ENCODE results near the gene SOX2.

Gene SOX2

DNA sequence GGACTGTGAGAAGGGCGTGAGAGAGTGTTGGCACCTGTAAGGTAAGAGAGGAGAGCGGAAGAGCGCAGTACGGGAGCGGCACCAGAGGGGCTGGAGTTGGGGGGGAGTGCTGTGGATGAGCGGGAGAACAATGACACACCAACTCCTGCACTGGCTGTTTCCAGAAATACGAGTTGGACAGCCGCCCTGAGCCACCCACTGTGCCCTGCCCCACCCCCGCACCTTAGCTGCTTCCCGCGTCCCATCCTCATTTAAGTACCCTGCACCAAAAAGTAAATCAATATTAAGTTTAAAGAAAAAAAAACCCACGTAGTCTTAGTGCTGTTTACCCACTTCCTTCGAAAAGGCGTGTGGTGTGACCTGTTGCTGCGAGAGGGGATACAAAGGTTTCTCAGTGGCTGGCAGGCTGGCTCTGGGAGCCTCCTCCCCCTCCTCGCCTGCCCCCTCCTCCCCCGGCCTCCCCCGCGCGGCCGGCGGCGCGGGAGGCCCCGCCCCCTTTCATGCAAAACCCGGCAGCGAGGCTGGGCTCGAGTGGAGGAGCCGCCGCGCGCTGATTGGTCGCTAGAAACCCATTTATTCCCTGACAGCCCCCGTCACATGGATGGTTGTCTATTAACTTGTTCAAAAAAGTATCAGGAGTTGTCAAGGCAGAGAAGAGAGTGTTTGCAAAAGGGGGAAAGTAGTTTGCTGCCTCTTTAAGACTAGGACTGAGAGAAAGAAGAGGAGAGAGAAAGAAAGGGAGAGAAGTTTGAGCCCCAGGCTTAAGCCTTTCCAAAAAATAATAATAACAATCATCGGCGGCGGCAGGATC is at the start of gene SOX2:
TSS of gene SOX2 (plus strand) at position 601 of the 811 bp plus-strand sequence. CDS start 436 bp downstream, outside the sequence.
- no peak for DNase-seq (ENCODE audit: low read depth)

DNA sequence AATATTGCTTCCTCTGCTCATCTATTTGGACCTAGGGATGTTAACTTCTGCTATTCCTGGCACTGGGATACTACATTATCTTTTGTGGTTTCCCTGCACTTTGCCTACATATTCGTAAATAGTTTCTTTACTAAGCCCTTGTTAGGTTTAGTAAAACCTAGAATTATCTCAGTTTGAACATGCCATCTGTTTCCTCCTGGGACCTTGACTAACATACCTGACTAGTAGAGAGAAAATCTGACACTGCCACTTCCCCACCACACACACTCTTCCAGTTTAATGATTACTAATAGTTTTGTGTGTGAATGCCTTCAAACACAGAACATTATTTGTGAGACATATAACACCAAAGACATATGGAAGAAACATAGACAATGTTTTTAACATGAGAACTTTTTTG is 28.2 kb upstream of the SOX2 start:
- DNase-seq (ENCODE audit: low read depth) = no peak

DNA sequence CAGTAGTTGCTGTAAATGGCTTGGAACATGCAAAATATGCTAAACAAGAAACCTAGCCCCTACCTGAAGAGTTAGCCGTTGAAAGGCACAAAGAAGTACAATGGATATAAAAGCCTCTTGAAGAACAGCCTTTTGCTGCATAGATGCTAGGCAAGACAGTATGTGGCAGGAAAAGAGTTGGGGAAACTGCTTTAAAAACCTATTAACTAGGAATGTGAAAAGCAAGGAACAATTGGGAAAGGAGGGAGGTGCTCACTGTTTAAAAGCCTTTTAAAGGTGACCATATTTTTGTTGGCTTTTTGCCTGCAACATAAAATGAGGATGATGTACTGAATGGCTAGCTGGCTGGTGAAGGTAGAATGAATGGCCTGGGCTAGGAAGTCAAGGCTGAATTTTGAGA is 24.5 kb upstream of the SOX2 start:
- no peak for DNase-seq (ENCODE audit: low read depth)

DNA sequence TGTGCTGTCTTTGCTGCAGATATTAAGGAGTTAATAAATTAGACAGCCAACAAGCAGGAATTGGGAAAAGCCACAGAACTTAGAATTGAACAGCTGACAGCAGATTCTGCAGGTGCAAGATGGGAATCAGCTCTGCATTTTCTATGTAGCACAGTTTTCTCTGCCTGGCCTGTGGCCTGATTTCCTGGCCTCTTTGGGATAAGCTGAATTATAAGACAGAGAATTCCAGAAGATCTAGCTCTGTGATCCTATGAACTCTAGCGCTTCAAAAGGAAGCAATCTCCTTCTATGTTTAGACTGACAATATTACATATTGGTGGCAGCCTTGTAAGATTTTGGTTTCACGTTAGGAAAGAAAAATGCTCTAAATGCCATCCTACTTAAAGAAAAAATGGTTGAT is 24.0 kb upstream of the SOX2 start:
- no peak for DNase-seq (ENCODE audit: low read depth)

DNA sequence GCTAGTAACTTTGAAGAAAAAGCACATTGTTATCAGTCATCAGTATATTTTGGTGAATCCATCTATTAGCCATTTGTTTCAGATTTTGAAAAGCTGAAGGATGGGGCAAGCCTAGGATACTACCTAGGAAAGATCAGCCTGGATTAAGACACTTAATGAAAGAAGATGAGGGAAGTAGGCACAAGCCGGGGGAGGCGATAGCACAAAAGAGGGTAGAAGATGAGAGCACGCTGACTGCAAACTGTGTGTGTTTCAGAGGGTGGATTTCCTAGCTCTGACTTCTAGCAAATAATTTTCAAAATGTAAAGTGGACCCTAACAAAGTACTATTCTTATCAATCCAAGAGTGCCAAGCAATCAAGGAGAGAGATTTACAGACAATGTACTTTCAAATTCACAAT is 22.2 kb upstream of the SOX2 start:
- no peak for DNase-seq (ENCODE audit: low read depth)

DNA sequence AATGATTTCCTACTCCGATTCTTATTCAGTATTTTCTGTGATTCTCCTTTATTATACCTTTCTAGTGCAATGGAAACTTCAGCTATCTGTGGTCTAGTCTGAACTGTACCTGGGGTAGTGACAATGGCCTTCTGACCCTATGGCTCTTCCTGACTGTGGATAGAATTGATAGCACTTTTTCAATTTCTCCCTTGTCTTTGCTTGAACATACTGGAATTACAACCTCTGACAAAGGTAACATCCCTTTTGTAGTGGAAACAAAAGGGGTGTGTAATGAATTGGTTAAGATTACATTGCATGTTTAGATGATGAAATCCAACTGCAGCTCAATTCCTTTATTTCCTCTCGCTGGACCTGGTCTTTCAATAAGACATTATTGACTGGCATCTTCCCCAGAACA is 21.0 kb upstream of the SOX2 start:
- no peak for DNase-seq (ENCODE audit: low read depth)

DNA sequence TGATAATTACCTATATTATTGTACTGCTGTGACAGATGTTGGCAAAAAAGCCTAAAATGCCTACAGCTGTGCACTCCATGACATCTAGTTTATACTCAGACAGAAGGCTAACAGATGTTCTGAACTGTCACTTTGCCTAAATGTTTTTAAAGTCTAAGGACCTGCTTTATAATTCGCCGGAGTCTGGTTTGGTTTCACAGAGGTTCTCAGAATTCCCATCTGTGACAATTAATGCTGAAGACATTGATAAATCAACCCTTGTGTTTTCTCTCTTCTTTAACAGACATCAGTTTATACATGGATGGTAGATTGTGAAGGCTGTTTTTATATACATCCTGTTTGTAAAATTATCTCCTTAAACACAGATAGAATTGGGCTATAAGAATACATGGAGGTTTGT is 19.8 kb upstream of the SOX2 start:
- no peak for DNase-seq (ENCODE audit: low read depth)

DNA sequence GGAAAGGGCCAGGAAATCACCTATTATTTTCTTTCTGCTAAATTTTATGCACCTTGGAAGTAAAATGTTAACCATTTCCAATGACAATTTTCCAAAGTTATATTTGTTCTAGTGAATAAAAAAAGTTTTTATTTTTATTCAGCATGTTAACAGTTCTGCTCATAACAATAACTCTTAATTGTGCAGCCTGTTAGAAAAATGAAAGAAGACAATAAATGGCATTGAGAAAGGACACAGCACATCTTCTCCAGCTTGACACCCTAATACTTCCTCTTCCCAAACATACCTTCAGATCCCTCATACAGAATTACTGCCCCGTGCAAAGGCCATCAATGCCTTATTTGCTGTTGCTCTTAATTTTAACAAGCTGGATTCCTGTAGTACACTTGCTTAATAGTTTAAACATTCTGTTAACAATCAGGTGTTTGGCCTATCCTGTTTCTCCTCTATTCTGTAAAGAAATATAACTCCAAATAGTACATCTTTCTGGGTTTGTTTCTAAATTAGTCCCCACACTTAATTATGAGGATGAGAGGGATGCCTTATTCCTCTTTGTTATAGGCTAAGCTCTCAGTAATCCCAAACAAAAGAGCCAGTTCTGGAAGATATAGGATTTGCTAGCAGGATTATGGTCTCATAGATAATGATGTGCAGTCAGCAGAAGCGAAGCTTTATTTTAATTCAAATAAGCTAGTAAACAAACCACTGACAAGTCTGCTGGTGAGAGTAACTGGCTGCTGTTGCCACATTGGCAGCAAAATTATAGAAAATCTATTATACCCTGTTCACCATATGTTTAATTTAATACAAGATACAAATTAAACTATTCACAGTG is 19.2 kb upstream of the SOX2 start:
- DNase-seq (ENCODE audit: low read depth) = no peak

DNA sequence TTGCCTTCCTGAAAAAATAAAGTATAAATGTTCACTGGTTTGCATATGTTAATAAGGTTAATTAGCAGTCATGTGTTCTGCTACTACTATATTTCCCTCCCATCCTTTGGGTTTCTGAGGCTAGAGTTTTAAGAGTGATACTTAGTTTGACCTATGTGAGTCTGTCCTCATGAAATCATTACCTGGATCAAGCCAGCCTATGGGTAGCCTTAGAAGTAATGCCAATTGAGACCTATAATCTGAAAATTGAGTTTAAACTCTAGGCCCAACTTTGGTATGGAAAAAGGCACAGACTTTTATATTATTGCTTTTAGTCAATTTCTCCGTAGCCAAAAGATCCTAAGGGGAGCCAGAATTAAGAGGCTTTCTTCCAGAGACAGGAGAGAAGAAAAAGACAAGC is 18.4 kb upstream of the SOX2 start:
- no peak for DNase-seq (ENCODE audit: low read depth)

DNA sequence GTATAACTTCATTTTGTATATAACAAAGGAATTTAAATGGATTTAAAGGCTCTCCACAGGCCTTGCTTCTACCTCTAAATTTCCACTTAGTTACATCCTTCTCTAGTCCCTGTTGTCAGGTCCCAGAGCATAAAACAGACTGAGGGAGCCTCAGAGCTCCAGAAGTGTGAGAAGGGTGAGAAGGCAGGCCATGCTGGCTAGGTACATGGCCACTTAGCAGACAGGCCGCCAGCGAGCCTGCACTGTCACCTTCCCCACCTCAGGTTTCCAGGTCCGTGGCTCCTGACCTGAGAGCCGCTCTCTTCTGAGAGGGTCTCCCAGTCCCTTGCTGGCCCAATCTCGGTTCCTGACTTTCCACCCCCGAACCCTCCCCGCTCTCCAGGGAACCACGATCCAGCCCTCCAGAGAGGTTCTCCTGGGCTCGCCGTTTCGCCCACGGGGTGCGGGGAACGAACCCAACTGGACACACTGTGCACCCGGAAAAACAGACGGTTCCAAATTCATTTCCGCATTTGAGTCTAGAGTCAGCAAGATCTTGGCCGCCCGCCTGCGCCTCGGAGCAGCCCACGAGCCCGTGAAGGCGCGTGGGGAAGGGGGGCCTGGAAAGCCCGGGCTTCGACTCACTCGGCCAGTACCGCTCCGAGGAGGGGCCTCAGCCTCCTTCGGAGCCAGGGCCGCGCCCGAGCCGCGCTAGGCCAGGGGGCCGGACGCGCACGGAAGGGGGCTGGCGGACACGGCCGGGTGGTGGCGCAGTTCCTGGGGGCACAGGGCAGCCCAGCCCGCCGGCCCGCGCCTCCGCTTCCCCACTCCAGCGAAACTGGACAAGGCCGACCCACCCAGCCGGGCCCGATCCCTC is 16.7 kb upstream of the SOX2 start:
- DNase-seq (ENCODE audit: low read depth) = no peak

DNA sequence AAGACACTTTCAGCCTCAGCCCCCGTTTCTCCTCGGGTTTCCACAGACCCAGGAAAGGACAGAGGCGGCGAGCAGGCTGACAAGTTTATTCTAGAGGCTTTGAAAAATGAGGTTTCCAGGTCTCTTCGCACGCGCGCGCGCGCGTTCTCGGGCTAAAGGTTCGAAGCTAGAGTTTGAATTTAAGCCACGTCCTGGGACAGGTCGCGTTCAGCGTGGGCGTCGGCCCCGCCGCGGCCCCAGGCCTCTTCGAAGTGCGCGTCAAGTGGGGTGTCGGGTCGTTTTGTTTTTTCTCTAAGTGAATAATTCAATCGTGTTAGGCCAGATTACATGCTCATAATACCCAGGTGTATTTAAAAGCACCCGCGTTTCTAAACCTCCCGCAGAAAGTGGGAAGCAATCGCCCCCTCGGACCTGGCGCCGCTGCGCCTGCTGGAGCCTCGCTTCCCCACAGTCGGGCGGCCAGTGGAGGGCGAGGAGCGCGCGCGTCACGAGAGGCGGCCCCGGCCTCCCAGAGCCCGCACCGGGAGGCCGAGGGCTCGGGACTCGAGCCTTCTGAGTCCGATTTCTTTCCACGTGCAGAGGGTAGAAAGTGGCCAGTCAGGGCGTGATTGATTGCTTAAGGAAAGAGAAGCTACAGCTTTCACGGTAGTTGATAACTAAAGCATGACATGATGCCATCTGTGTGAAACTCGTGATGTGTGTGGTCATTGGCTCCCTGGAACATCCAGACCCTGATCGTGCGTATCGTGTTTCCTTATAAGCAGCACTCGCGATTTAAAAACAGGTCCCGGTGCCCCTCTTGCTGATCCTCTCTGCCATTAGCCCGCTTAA is 15.8 kb upstream of the SOX2 start:
- DNase-seq (ENCODE audit: low read depth) = no peak

DNA sequence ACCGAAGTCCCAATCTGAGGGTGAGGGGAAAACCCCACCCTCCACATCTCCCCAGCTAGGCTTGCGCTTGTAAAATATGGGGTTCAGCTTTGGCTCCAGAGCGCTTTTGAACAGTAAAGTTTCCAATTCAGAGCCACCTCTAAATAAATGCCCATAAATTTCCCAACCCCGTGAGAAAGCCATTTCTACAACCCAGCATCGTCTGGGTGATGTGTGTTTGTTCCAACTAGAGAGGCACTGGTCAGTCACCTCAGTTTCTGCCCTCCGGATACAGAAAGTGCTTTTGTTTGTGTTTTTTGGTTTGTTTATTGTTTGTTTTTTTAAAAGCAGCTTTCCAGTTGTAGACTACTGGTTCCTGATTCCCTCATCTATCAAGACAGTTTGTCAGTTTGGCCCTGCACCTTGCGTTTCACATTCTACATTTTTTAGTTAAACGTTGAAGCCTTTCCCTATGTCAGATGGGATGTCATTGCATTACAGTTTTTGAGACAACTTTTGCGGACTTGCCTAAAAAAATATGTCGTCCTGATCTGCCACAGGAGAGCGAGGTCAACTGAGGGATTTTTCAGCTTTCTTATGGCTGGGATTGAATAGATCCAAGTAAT is 15.0 kb upstream of the SOX2 start:
- DNase-seq (ENCODE audit: low read depth) = no peak

DNA sequence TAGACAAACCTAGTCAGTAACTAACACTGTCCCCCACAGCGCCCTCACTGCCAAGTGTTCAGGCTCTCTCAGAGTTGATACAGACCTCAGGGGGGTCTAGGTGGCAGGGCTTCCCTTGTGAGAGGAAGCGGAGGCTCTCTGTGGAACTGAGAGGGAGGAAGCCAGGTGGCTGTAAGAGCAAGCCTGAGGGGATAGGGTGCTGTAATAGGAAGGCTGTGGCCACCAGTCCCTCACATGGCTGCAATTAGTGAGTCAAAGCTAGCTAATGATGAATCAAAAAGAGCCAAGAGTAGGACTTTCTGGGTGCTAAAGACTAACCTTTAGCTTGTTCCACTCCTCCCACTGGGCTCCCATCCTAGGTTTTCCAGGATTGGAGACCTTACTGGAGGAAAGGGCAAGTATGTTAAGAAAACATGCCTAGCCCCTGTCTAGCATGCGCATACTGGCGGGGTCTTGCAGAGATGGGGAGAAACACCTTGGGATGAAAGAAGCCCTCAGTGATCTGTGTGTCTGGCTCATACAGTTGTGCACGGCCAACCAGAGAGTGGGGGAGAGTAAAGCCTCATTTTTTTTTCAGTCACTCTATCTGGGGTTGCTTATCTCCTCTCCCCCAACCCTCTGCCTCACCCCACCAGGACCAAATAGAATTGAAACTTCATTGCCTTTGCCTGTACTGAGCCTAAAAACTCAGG is 13.3 kb upstream of the SOX2 start:
- no peak for DNase-seq (ENCODE audit: low read depth)

DNA sequence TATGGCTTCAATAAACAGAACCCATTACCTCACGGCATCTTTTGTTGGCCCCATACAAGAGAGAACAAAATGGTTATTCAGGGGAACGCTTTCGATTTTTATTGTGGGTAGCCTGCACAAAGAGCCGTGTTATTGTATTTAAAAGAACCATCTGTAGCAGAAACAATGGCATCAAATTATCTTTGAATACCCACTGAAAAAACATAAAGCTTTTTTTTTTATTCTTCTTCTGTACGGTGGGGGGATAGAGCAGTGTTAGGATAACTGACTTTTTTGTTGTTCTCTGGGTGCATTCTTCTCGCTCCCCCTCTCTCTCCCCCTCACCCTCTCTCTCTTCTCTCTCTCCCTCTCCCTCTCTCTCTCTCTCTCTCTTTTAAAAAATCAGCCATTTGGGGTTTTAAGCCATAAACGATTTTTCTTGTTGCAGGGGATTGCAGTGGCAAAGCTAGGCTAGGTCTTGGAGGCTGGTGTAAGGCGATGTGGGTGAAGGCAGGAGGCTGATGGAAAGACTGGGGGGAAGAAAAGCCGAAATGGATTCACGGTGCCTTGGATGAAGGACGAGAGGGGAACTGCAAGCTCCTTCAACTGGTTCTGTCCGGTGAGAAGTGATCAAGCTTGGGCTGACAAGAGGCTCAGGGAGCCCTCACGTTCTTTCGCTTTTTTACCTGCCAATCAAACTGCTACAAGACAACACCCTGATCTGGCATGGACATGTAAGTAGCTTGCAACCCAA is 12.4 kb upstream of the SOX2 start:
- no peak for DNase-seq (ENCODE audit: low read depth)

DNA sequence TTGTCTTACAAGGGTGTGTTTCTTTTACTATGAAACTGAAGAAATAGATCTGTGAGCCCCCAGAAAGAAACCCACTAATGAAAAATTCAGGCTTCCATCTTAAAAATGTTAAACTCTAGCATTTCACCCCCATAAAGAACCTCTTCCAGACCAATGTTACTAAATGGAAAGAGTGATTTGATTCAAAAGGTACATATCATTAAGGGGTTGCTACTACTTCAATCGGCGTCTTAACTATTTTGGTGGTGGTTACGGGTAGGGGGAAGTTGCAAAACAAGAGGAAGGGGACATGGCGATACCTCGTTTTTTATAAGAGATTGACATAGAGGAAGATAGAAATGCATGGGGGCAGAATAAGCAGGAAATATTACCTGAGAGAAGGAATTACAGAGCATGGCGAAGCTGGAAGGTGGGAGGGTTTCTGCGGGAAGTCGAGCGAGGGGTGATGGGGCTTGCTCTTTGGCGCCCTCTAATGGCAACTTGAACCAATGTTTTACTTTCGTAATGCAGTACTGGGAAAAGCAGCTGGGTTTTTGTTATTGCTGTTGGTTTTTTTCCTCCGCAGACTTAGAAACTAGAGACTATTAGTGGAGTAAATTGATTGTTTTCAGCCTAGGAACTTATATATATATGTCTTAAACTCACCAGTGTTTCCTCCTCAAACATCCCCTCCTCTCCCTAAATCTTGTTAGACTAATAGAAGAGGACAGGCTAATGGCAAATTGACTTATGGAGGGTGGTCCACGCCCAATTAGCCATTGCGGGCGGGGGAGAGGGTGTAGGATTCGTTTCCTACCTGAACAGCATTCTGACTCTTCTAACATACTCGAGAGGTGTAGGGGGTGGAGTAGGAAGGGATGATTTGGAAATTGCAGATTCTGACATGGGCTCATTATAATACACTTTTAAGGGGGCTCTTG is 11.3 kb upstream of the SOX2 start:
- peak; percentile 5 for DNase-seq (ENCODE audit: low read depth)

DNA sequence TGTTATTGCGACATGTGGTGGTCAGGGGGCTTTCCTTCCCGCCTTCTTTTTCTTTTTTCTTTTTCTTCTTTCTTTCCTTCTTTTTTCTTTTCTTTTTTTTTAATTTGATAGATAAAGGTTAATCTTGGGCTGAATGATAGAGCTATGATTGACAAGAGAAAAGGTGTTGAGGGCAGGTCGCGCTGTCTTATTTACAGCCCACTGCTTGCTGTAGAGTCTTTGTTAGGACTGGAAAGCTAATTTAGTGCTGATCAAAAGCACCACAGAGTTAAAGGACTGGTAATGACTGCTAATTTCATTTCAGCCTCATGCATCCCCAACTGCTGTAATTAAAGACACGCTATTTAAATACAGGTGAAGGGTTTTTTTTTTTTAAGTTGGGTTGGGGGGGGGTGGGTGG is 10.6 kb upstream of the SOX2 start:
- no peak for DNase-seq (ENCODE audit: low read depth)

DNA sequence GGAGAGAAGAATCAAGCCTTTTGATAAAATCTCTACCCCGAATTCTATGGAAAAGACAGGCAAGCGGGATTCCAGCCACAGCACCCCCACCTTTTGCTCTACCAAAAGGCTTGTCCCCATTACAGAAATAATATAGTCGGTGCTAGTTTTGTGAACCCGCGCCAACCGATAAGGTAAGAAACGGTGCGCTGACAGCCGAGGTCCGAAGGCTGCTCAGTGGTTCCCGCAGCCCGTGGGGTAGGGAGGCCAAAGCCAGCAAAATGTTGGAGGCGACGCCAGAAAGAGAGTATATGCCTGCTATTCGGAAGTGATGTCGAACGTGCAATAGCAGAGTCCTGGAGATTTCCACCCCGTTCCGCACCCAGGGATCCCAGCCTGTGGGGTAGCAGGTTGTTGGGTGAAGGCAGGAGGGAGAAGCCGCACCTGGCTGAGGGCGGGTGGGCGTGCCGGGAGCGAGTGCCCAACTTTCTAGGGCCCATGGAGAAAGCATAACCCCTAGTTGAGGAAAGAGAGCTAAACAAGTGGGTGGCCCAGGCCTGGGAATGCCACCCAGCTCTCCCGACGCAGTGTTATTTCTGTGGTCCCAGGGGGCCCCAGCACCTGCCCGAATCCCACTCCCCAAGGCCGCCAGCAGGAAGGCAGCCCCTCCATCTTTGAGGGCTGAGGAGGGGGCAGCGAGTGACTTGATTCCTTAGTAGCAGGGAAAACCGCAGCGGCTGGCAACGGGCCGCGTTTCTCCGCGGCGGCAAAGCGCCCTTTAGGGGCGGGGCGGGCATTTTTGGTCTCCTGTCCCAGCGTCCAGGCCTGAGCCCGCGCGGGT is 7.9 kb upstream of the SOX2 start:
- DNase-seq (ENCODE audit: low read depth) = no peak
